Nucleus accumbens (tissue), 56 donors: ENCODE results near the gene IL1F10.
A peak's percentile ranks its signal among the peaks of the same experiment; 100 is the strongest.
"Not testable (repeated sequence)": the region's sequence is repeated elsewhere in the genome, so short reads cannot be mapped to it uniquely, and the experiment has no call there.

ENCODE experiments used
- DNase-seq, 56 donors: peaks; one replicate each; lab custom pipeline; 2025; lab: John Stamatoyannopoulos, UW

Gene IL1F10

GRCh38 chr2:113078350-113078839 is 10.6 kb downstream of the IL1F10 start:
- DNase-seq, result peak in 1 of 56 donors; percentile 12

- no peak for DNase-seq
These were observed 11.4 kb downstream of the IL1F10 start for GRCh38 chr2:113079131-113079530.

DNA sequence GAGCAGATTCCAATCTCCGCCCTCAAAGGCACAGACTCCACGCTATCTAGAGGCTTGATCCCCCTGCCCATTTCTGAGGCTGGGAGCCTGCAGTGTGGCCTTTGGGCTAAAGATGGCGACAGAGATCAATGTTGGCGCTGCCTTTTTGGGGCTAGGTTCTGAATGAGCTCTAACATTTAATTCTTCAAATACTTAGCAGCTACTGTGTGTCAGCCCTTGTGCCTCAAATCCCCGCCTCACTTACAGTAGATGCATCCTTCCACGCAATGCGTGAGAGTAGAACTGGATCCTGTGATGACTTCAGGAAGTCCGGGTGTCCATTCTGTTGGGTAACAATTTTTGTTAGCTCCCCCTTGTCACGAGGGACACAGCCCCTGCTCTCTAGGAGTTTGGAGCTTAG is 12.4 kb downstream of the IL1F10 start:
- DNase-seq, result peak in 4 of 56 donors; percentile 1 to 8 (median 4)

DNA sequence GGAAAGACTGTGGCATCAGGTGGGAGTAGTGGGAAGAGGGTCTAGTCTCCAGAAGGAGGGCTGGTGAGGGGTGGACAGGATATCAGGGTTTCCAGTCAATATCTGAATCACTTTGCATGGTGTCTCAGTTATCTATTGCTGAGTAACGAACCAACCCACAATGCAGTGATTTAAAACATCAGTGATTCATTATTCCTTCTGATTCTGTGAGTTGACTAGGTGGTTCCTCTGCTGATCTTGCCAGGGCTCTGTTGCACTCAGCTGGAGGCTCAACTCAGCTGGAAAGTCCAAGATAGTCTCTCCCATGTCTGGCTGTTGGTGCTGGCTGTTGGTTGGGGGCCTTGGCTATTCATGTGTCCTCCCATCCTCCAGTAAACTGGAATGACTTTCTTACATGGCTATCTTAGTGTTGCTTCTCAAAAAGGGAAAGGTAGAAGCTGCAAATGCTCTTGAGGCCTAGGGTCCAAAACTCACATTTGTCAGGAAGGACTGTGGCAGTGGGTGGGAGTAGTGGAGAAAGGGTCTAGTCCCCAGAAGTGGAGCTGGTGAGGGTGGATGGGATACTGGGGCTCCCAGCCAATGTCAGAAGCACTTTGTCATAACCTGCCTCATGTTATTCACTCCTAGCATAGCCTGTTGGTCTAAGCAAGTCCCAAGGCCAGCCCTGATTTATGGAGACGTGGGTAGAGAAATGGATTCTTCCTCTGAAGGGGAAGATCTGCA is 13.9 kb downstream of the IL1F10 start:
- DNase-seq, result no peak

- DNase-seq, result no peak
These were observed 15.5 kb downstream of the IL1F10 start for GRCh38 chr2:113083296-113083695.

DNA sequence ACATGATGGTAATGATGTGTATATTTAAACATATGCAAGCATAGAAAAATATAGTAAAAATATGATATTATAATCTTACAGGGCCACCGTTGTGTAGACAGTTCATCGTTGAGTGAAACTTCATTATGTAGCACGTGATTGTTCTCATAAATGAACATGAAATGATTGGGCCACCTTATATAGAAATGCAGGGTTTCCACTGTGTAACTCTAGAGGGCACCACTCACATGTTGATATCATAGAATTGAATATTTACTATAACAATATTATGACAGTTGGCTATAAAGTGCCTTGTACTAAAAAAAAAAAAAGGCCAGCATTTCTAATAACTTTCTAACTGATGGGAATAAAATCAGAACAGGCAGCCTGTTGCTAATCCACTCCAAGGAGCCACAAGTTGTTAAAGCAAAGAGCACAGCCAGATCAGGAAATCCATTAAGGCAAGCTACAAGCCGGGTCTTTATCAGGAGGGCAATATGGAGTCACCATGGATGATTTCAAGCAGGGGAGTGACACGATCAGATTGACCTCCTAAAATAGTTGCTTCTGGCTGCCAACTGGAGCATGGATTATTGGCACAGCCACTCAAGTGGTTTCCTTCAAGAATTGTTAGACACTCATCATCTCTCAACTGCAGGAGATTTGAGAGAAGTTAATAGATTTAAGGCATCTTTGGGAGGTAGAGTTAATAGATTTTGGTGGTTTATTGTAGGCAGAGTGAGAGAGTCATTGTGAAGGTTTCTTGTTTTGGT is 16.7 kb downstream of the IL1F10 start:
- no peak for DNase-seq

GRCh38 chr2:113085542-113085941 is 17.8 kb downstream of the IL1F10 start:
- DNase-seq, result no peak

- DNase-seq, result no peak
These were observed 20.6 kb downstream of the IL1F10 start for GRCh38 chr2:113088213-113088992.

DNA sequence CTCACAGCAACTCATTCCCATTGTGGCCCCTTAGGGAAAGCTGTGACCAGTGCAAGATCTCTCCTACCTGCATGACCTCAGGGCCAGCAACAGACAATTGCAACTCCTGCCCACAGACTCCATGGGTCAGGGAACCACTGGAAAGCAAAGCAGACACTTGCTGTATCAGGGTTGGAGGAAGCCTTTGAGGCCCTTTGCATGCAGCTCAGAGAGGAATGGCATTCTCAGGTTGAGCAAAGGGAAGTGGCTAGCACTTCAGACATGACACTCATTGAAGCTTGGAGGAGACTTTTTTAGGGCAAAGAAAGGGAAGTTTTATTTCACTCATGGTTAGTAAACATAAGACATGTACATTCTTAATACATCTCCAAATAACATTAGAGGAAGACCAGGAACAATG is 22.1 kb downstream of the IL1F10 start:
- no peak for DNase-seq

GRCh38 chr2:113091231-113091896 is 23.6 kb downstream of the IL1F10 start:
- DNase-seq, result no peak

DNA sequence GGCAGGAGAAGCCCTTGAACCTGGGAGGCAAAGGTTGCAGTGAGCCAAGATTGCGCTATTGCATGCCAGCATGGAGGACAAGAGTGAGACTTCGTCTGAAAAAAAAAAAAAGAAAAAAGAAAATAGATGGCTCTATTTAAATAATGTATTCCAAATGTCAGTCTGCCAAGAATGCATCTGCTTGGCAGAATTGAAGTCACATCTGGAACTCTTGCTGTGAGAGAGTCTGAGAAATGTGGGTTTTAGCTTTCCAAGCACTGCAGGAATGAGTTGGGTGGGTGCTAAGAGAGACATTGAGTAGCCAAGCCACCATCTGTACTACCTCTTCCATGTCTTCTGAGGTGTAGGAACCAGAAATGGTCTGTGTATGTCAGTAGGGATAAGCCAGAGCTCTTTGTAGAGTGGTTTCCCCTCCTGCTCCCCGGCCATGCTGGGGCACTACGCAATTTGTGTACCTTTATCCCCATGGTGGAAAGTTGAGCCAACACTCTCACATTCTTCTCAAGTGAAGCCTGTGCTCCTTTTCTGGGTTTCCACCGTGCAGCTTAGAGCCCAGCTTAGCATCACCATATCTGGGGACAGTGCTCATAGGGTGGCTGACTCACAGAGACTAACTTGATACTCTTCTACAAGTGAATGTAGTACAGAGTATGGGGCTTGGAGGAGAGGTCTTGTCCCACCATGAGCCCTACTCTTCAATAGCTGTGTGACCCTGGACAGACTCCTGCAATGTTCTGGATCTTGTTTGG is 25.3 kb downstream of the IL1F10 start:
- DNase-seq, result no peak

- no peak for DNase-seq
These were observed 25.8 kb downstream of the IL1F10 start for GRCh38 chr2:113093613-113093977.

- DNase-seq, result not testable (repeated sequence)
These were observed 28.5 kb downstream of the IL1F10 start for GRCh38 chr2:113096306-113096705.

GRCh38 chr2:113096842-113097618 is 29.3 kb downstream of the IL1F10 start:
- DNase-seq, result not testable (repeated sequence)

- no peak for DNase-seq
These were observed 30.3 kb downstream of the IL1F10 start for GRCh38 chr2:113098041-113098440.

GRCh38 chr2:113098532-113098931 is 30.8 kb downstream of the IL1F10 start:
- DNase-seq, result no peak

GRCh38 chr2:113102133-113102532 is 34.4 kb downstream of the IL1F10 start:
- DNase-seq, result no peak

DNA sequence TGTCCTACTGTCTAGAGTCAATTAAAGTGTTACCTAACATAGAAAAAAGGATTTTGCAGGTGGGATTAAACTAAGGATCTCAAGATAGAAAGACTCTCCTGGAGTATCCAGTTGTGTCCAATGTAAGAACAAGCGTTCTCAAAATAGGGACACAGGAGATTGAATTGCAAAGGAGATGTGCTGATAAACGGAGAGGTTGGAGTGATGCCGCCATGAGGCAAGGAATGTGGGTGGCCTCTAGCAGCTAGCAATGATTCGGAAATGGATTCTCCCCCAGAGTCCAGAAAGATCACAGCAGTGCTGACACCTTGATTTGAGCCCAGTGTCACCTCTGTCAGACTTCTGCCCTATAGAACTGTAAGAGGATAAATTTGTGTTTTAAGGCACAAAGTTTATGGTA is 35.5 kb downstream of the IL1F10 start:
- no peak for DNase-seq

DNA sequence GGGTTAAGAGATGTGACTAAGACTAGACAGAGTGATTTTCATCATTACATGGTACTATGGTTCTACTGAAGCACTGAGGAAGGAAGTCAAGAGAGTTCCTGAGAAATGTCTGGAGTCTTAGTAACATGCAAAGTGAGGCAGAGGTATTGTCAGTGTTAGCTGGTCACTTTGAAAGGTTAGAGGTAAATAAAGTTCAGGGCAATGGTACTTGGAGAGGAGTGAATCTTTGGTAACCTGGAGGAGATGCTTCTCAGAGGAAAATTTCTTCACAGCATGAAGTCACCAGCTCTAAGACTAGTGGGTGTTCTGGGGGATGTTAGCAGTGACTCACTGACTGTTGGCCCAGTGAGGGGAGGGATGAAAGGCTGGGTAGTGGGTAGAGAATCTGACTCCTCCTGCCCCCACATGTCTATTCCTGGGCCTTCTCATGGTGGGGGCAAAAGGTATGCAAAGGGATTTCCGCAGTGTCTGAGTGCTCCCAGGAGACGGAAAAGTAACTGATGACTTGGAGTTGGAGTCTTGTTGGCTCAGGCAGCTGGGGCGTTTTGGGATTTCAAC is 36.4 kb downstream of the IL1F10 start:
- peak in 12 of 56 donors; percentile 7 to 67 (median 11) for DNase-seq
